ENCODE data around the gene COMMD7.
"Not testable (repeated sequence)": the region's sequence is repeated elsewhere in the genome, so short reads cannot be mapped to it uniquely, and the experiment has no call there.

COMMD7 gene

GRCh38 chr20:32718749-32719348, 24.4 kb downstream of the COMMD7 start:
- no peak for DNase-seq

GRCh38 chr20:32711346-32711745, 31.9 kb downstream of the COMMD7 start:
- no peak for DNase-seq

GRCh38 chr20:32709632-32710121, 33.6 kb downstream of the COMMD7 start:
- no peak for DNase-seq

GRCh38 chr20:32709029-32709631, 34.1 kb downstream of the COMMD7 start:
- DNase-seq: not testable (repeated sequence)

DNA sequence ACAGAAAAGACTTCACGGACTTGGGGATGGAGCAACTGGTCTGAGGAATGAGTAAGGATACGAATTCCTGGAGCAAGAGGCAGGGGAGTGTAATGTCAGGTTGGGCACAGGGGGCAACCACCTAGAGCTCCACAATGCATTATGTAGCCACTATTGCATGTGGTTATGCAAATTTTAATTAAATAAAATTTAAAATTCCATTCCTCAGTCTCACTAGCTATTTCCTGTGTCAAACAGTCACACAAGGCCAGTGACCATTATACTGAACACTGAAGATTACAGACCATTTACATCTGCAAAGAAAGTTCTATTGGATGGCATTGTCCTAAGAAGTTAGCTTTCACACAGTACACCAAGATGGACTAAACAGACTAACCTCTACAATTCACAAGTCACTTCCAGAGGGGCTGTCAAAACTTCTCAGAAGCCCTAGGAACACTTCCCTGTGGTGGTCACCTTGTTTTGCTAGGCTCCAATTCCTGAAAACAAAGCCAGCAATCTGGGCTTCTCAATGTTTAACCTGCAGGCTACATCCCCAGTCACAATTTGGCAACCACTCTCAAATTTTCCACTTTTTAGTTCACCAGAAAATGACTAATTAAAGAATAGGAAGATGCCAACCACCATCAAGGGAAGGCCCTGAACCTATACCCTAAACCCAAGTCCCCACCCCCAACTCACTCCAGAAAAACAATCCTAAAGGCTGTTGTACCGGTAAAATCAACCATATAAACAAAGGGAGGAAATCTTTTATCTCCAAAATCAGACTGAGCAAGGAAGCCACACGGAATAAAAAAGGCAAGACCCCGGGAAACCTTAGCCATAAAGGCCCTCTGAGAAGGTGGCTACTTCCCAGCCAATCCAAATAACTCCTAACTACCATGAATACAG, 35.3 kb downstream of the COMMD7 start:
- DNase-seq: no peak

- DNase-seq: no peak
Measured at GRCh38 chr20:32706486-32706885, 36.8 kb downstream of the COMMD7 start.

- peak; percentile 39 for DNase-seq
Measured at GRCh38 chr20:32702706-32703425, 40.4 kb downstream of the COMMD7 start.

- DNase-seq: no peak
Measured at GRCh38 chr20:32697608-32698007, 45.7 kb downstream of the COMMD7 start.

DNA sequence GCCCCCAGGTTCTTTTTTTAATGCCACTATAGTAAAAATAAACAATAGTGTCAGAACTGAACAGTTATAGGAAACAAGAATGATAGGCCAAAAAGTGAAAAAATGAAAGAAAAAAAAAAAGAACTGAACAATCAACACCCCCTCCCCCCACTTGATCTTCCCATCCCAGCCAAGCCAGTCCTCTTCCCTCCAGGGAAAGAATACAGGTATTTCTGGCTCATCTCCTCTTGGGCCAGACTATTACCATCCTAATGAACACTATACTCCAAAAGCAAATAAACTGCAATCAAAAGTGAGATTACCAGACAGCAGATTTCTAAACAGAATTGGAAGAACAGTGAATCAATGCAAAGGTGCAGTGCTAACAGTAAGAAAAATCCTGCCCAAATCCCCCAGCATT, 48.2 kb downstream of the COMMD7 start:
- no peak for DNase-seq

- not testable (repeated sequence) for DNase-seq
Measured at GRCh38 chr20:32688966-32689365, 54.3 kb downstream of the COMMD7 start.

DNA sequence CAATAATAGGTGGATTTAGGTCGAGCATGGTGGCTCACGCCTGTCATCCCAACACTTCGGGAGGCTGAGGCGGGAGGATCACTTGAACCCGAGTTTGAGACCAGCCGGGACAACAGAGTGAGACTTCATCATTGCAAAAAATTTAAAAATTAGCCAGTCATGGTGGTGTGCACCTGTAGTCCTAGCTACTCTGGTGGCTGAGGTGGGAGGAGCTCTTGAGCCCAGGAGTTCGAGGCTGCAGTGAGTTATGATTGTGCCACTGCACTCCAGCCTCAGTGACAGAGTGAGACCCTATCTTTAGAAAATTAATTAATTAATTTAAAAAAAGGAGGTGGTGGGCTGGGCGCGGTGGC, 56.1 kb downstream of the COMMD7 start:
- DNase-seq: no peak

- DNase-seq: no peak
Measured at GRCh38 chr20:32686530-32687179, 56.6 kb downstream of the COMMD7 start.

- DNase-seq: no peak
Measured at GRCh38 chr20:32685541-32686529, 57.4 kb downstream of the COMMD7 start.

GRCh38 chr20:32682508-32682987, 60.7 kb downstream of the COMMD7 start:
- DNase-seq: no peak

DNA sequence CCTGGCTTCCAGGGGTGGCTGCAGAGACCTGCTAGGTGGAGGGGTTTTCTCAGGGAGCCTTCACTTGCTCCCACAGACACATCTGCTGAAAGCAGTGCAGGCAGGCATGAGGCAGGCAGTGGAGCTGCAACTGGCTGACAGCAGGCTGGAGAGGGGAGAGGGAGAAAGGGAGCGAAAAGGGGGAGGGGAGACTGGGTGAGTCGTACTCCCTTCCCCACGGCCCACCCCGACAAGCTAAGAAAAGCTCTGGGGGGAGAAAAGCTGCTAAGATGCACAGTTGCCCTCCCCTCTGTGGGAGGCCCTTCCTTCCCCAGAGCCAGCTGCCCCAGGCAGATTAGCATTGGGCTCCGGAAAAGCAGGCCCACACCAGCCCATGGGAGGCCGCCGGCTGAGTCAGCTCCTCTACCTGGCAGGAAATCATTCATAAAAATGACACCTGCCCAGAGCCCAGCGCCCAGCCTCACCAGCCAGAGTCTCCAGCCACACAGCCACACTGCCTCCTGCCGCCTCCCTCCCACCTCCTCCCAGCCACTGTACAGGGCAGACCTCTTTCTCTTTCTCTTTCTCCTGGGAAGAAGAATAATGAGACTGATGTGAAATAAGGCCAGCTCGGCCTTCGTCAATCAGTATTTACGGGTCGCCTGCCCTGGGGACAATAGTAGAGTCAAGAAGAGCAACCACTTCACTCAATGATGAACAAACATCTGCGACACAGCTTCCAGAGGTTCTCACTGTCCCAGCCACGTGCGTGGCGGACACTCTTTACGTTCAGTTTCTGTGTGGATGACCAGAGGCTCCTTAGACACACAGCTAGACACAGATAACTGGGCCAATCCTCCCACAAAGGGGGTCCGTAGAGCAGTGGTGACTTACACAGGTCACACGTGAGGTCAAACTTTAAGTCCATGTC, 61.8 kb downstream of the COMMD7 start:
- DNase-seq: peak; percentile 69

DNA sequence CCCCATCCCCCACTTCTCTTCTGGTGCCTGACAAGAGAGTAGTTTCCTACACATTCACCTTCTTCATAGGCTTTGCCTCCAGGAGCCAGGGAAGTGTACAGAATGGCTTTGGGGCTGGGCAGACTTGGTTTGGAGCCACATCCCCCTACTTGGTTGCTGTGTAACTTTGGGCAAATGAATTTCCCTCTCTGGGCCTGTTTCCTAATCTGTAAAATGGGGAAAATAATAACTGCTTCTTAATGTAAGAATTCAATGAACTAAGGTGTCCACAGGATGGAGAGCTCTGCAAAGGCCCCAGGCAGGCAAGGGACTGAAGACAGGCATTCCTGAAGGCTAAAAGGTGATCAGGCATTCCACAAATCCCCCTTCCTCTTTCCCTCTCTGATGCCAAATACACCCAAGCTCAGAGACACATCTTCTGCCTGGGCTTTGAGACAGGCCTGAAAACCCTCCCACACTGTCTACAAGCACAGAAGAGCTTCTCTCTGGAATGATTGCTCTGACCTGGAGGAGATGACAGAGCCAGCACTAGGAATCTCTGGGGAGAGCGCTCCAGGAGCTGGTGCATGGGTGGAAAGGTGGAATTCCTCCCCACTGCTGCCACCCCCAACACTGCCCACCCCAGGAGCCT, 62.6 kb downstream of the COMMD7 start:
- DNase-seq: no peak

GRCh38 chr20:32678948-32679347, 64.3 kb downstream of the COMMD7 start:
- no peak for DNase-seq

- no peak for DNase-seq
Measured at GRCh38 chr20:32675223-32675975, 67.9 kb downstream of the COMMD7 start.

DNA sequence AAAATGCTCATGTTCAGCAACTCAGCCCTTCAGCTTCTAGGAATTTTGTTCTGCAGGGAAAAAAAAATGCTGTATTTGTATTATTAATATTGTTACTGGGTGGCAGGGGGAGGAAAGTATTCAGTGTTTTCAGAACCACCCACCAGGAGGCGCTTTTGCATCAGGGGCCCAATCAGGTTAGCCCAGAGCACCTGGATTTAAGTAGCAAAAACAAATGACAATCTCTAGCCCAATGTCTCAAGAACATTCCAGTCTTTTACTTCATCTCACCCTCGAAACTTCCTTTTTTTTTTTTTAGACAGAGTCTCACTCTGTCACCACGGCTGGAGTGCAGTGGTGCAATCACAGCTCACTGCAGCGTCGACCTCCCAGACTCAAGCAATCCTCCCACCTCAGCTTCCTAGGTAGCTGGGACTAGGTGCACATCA, 68.9 kb downstream of the COMMD7 start:
- peak; percentile 53 for DNase-seq
